Prostate gland (tissue), 2 donors: ENCODE results near the gene LMAN2L. TPM values are rescaled to one million over a fixed set of nuclear protein-coding genes. Genes with fewer than 3 reads are reported as not detected.

Experiments used
- DNase-seq: peaks from one replicate; pipeline ENCODE4 v3.0.0-alpha.2; 2019; ENCODE audit warnings: low spot score
- H3K27ac ChIP-seq, 2 donors: fragments of 200-600 bp; sonication (generic); 2 replicates each; pipeline ENCODE4 v1.5.1; 2017 to 2019
- H3K27me3 ChIP-seq: fragments of 200-600 bp; sonication (generic); replicated peaks from 2 replicates; pipeline ENCODE4 v1.5.1; 2019; ENCODE audit not compliant: insufficient read depth
- H3K36me3 ChIP-seq, 2 donors: fragments of 200-600 bp; sonication (generic); 1 replicate in 1 of 2; 2 replicates in 1 of 2; pipeline versions ENCODE4 v1.5.1 to v1.8.1; 2017 to 2019
- H3K4me1 ChIP-seq: fragments of 200-600 bp; sonication (generic); replicated peaks from 2 replicates; pipeline ENCODE4 v1.5.1; 2019
- H3K4me3 ChIP-seq, 2 donors: fragments of 200-600 bp; sonication (generic); 2 replicates each; pipeline ENCODE4 v1.5.1; 2017 to 2019
- H3K9me3 ChIP-seq: fragments of 200-600 bp; sonication (generic); 2 replicates; pipeline ENCODE4 v1.5.1; 2017
- CTCF ChIP-seq, 4 experiments: fragments of 200-600 bp in 2 of 4; fragments of 450-650 bp in 2 of 4; sonication (generic) in 2 of 4; IDR thresholded peaks; 1 replicate in 3 of 4; 2 replicates in 1 of 4; pipeline ENCODE4 v1.5.1; 2016 to 2019; ENCODE audit warnings: antibody characterized with exemption in 4 of 4, mild to moderate bottlenecking in 2 of 4, moderate library complexity in 2 of 4
- POLR2A ChIP-seq: fragments of 450-650 bp; IDR thresholded peaks from one replicate; pipeline ENCODE4 v1.6.1; 2016; ENCODE audit warnings: antibody characterized with exemption, mild to moderate bottlenecking
- POLR2AphosphoS5 ChIP-seq: sonication (generic); formaldehyde crosslinking; IDR thresholded peaks from one replicate; pipeline ENCODE4 v1.6.1; 2017; ENCODE audit warnings: antibody characterized with exemption
- WGBS: methylation state at CpG from one replicate; pipeline ENCODE4 v1.1.5; 2018; 5-methylcytosine and 5-hydroxymethylcytosine counted together
- intact Hi-C: fragments of 100-400 bp; cut with DNase I; formaldehyde crosslinking; loops from one replicate; pipeline ENCODE4 v1.14.2; 2022
- total RNA-seq, 2 donors: library from RNA; depleted of rRNA; stranded (reverse); fragments of >200 nt; gene quantifications; one replicate each; pipeline ENCODE4 v1.1.0, GENCODE V29; 2016

Gene LMAN2L
- total RNA-seq, 2 donors from 2014 or later: 26.1 to 26.8 TPM

- DNase-seq: no peak
- no peak overlapping the region for H3K4me3 ChIP-seq
- intact Hi-C loops: loop anchor here (5.0 to 10.0 kb wide), 2 partner anchors 71 to 103 kb away; partner anchors contain the start of gene KANSL3
- H3K36me3 ChIP-seq: peaks cover 0 to 11% of the 10 kb centered on the region in 2 donors
- no peak overlapping the region for H3K27ac ChIP-seq
- no peaks in the 10 kb centered on the region for H3K27me3 ChIP-seq
- TF ChIP-seq POLR2A (no peak), POLR2AphosphoS5 (no peak), CTCF (IDR thresholded peaks at IDR 0.05) (no peak)
- 50% methylated on average over 2 of the region's 2 CpGs for WGBS
- peaks cover 6% of the 10 kb centered on the region for H3K4me1 ChIP-seq
- no peaks in the 10 kb centered on the region for H3K9me3 ChIP-seq
Observed at GRCh38 chr2:96737831-96738230, 2.0 kb downstream of the LMAN2L start.

GRCh38 chr2:96737251-96737650, 2.6 kb downstream of the LMAN2L start:
- Histone ChIP-seq H3K36me3 (peaks cover 0 to 11% of the 10 kb centered on the region in 2 donors), H3K4me3 (no peak overlapping the region), H3K27me3 (no peaks in the 10 kb centered on the region), H3K27ac (no peak overlapping the region), H3K9me3 (no peaks in the 10 kb centered on the region), H3K4me1 (peaks cover 6% of the 10 kb centered on the region)
- no peak for TF ChIP-seq POLR2AphosphoS5
- no peak for TF ChIP-seq CTCF (IDR thresholded peaks at IDR 0.05)
- no peak for TF ChIP-seq POLR2A
- intact Hi-C loops: loop anchor here (5.0 to 10.0 kb wide), 2 partner anchors 70 to 102 kb away; partner anchors contain the start of gene KANSL3
- no peak for DNase-seq
- WGBS: 70% methylated on average over 2 of the region's 2 CpGs

GRCh38 chr2:96734880-96735583, 4.8 kb downstream of the LMAN2L start:
- Histone ChIP-seq H3K27ac (no peak overlapping the region), H3K27me3 (no peaks in the 10 kb centered on the region), H3K4me3 (no peak overlapping the region), H3K9me3 (no peaks in the 10 kb centered on the region), H3K4me1 (peaks cover 6% of the 10 kb centered on the region), H3K36me3 (peaks cover 0 to 11% of the 10 kb centered on the region in 2 donors)
- TF ChIP-seq POLR2A (no peak), POLR2AphosphoS5 (peak; percentile 8)
- intact Hi-C loops: loop anchor here (5.0 to 10.0 kb wide), 2 partner anchors 68 to 100 kb away; partner anchors contain the start of gene KANSL3
- WGBS: 56% methylated on average over 8 of the region's 8 CpGs
- no peak for DNase-seq

GRCh38 chr2:96733931-96734330, 5.9 kb downstream of the LMAN2L start:
- H3K36me3 ChIP-seq: peaks cover 0 to 11% of the 10 kb centered on the region in 2 donors
- H3K27ac ChIP-seq: no peak overlapping the region
- H3K9me3 ChIP-seq: no peaks in the 10 kb centered on the region
- H3K27me3 ChIP-seq: no peaks in the 10 kb centered on the region
- no peak overlapping the region for H3K4me3 ChIP-seq
- intact Hi-C loops: loop anchor here (10.0 kb wide), 1 partner anchor 99 kb away; the partner anchor contains the start of gene KANSL3
- peaks cover 6% of the 10 kb centered on the region for H3K4me1 ChIP-seq
- DNase-seq: no peak
- TF ChIP-seq POLR2AphosphoS5: no peak
- TF ChIP-seq CTCF (IDR thresholded peaks at IDR 0.05): no peak
- TF ChIP-seq POLR2A: no peak
- WGBS: 79% methylated on average over 3 of the region's 3 CpGs

GRCh38 chr2:96730212-96730611, 9.7 kb downstream of the LMAN2L start:
- 92% methylated on average over 2 of the region's 2 CpGs for WGBS
- no peaks in the 10 kb centered on the region for H3K9me3 ChIP-seq
- H3K36me3 ChIP-seq: peaks cover 0 to 21% of the 10 kb centered on the region in 2 donors
- no peaks in the 10 kb centered on the region for H3K4me1 ChIP-seq
- H3K27ac ChIP-seq: no peak overlapping the region
- DNase-seq: no peak
- H3K27me3 ChIP-seq: no peaks in the 10 kb centered on the region
- no peak overlapping the region for H3K4me3 ChIP-seq
- intact Hi-C loops: loop anchor here (10.0 kb wide), 1 partner anchor 95 kb away; the partner anchor contains the start of gene KANSL3
- no peak for TF ChIP-seq POLR2A
- TF ChIP-seq CTCF (IDR thresholded peaks at IDR 0.05): no peak
- TF ChIP-seq POLR2AphosphoS5: no peak
